IgD-negative memory B cell (primary cell): Measurements from ENCODE around the gene PPP1R12A. TPM values are rescaled to one million over a fixed set of nuclear protein-coding genes. Genes with fewer than 3 reads are reported as not detected.

ENCODE experiments used
- H3K27ac Mint-ChIP-seq, 3 donors: one replicate each; pipeline ENCODE4 v1.8.0; 2020 to 2022; ENCODE audit warnings: mild to moderate bottlenecking in 3 of 3, mixed read lengths in 3 of 3, moderate library complexity in 1 of 3
- H3K27me3 Mint-ChIP-seq: one replicate; pipeline ENCODE4 v1.8.0; 2021; ENCODE audit warnings: mixed read lengths
- H3K36me3 Mint-ChIP-seq: one replicate; pipeline ENCODE4 v1.8.0; 2020; ENCODE audit warnings: mild to moderate bottlenecking, mixed read lengths
- H3K4me1 Mint-ChIP-seq, 3 donors: one replicate each; pipeline ENCODE4 v1.8.0; 2020 to 2022; ENCODE audit warnings: mixed read lengths in 3 of 3, mild to moderate bottlenecking in 1 of 3
- H3K4me3 Mint-ChIP-seq, 4 donors: one replicate each; pipeline ENCODE4 v1.8.0; 2020 to 2022; ENCODE audit warnings: mild to moderate bottlenecking in 4 of 4, mixed read lengths in 4 of 4, moderate library complexity in 3 of 4
- H3K9me3 Mint-ChIP-seq, 3 donors: one replicate each; pipeline ENCODE4 v1.8.0; 2020 to 2021; ENCODE audit warnings: mixed read lengths in 3 of 3, mild to moderate bottlenecking in 1 of 3
- polyA plus RNA-seq: library from polyadenylated mRNA; unstranded; fragments of 300-500 nt; fragmentation: Illumina TruSeq; gene quantifications from one replicate; pipeline ENCODE4 v1.2.3, GENCODE V29; 2021

Gene PPP1R12A
- polyA plus RNA-seq, 1 donor from 2014 or later: 85.4 TPM

- H3K36me3 Mint-ChIP-seq: no peaks in the 10 kb centered on the region
- H3K9me3 Mint-ChIP-seq: peaks cover 0 to 3% (median 2%) of the 10 kb centered on the region in 3 donors
- no peaks in the 10 kb centered on the region for H3K27me3 Mint-ChIP-seq
- peaks cover 0 to 1% (median 0%) of the 10 kb centered on the region in 3 donors for H3K4me1 Mint-ChIP-seq
- H3K27ac Mint-ChIP-seq: no peak overlapping the region
- no peak overlapping the region for H3K4me3 Mint-ChIP-seq
These were observed 169.7 kb downstream of the PPP1R12A start for GRCh38 chr12:79765157-79765556.

- Mint-ChIP-seq H3K4me1 (no peaks in the 10 kb centered on the region), H3K27ac (no peak overlapping the region), H3K9me3 (peaks cover 0 to 6% (median 2%) of the 10 kb centered on the region in 3 donors), H3K27me3 (no peaks in the 10 kb centered on the region), H3K36me3 (no peaks in the 10 kb centered on the region), H3K4me3 (no peak overlapping the region)
These were observed 170.3 kb downstream of the PPP1R12A start for GRCh38 chr12:79764641-79765040.

- H3K4me3 Mint-ChIP-seq: no peak overlapping the region
- H3K36me3 Mint-ChIP-seq: no peaks in the 10 kb centered on the region
- H3K27ac Mint-ChIP-seq: no peak overlapping the region
- peaks cover 0 to 6% (median 2%) of the 10 kb centered on the region in 3 donors for H3K9me3 Mint-ChIP-seq
- no peaks in the 10 kb centered on the region for H3K4me1 Mint-ChIP-seq
- no peaks in the 10 kb centered on the region for H3K27me3 Mint-ChIP-seq
These were observed 171.0 kb downstream of the PPP1R12A start for GRCh38 chr12:79763766-79764452.

GRCh38 chr12:79761341-79761740, 173.6 kb downstream of the PPP1R12A start:
- Mint-ChIP-seq H3K27me3 (no peaks in the 10 kb centered on the region), H3K4me3 (no peak overlapping the region), H3K27ac (no peak overlapping the region), H3K36me3 (no peaks in the 10 kb centered on the region), H3K9me3 (peaks cover 0 to 7% (median 4%) of the 10 kb centered on the region in 3 donors), H3K4me1 (no peaks in the 10 kb centered on the region)

GRCh38 chr12:79747274-79747673, 187.6 kb downstream of the PPP1R12A start:
- Mint-ChIP-seq H3K27me3 (peaks cover 4% of the 10 kb centered on the region), H3K27ac (no peak overlapping the region), H3K4me3 (no peak overlapping the region), H3K36me3 (peaks cover 4% of the 10 kb centered on the region), H3K4me1 (no peaks in the 10 kb centered on the region), H3K9me3 (peaks cover 4 to 6% (median 4%) of the 10 kb centered on the region in 3 donors)

- H3K27me3 Mint-ChIP-seq: peaks cover 3% of the 10 kb centered on the region
- H3K27ac Mint-ChIP-seq: no peak overlapping the region
- no peaks in the 10 kb centered on the region for H3K4me1 Mint-ChIP-seq
- H3K4me3 Mint-ChIP-seq: no peak overlapping the region
- no peaks in the 10 kb centered on the region for H3K9me3 Mint-ChIP-seq
- no peaks in the 10 kb centered on the region for H3K36me3 Mint-ChIP-seq
These were observed 196.8 kb downstream of the PPP1R12A start for GRCh38 chr12:79737875-79738718.

- H3K27me3 Mint-ChIP-seq: peaks cover 8% of the 10 kb centered on the region
- no peaks in the 10 kb centered on the region for H3K9me3 Mint-ChIP-seq
- no peak overlapping the region for H3K4me3 Mint-ChIP-seq
- H3K36me3 Mint-ChIP-seq: peaks cover 6% of the 10 kb centered on the region
- H3K4me1 Mint-ChIP-seq: no peaks in the 10 kb centered on the region
- no peak overlapping the region for H3K27ac Mint-ChIP-seq
These were observed 202.3 kb downstream of the PPP1R12A start for GRCh38 chr12:79732638-79733037.

GRCh38 chr12:79725987-79726386, 208.9 kb downstream of the PPP1R12A start:
- no peak overlapping the region for H3K27ac Mint-ChIP-seq
- peaks cover 10% of the 10 kb centered on the region for H3K27me3 Mint-ChIP-seq
- no peaks in the 10 kb centered on the region for H3K4me1 Mint-ChIP-seq
- peaks cover 9% of the 10 kb centered on the region for H3K36me3 Mint-ChIP-seq
- H3K9me3 Mint-ChIP-seq: no peaks in the 10 kb centered on the region
- H3K4me3 Mint-ChIP-seq: no peak overlapping the region

Other genes starting within 250 kb of the PPP1R12A start
- gene PAWR, start 244.1 kb downstream of the PPP1R12A start, polyA plus RNA-seq: 19.8 TPM
- not detected for gene OTOGL, start 164.4 kb upstream of the PPP1R12A start, polyA plus RNA-seq